WTC11 (cell line): Measurements from ENCODE around the gene LRRC74A. TPM values are rescaled to one million over a fixed set of nuclear protein-coding genes. Genes with fewer than 3 reads are reported as not detected.

Experiments
- ATAC-seq: fragments of 200-7000 bp; cut with Tn5 transposase; 2 replicates; pipeline ENCODE4 v1.10.0; 2021; ENCODE audit warnings: mild to moderate bottlenecking, moderate library complexity
- CTCF ChIA-PET: fragments of 300-600 bp; sonication (Branson Sonifier 250); formaldehyde crosslinking; loops from one replicate; lab custom pipeline; 2021; ENCODE audit warnings: antibody characterized with exemption; lab: Charles Lee
- POLR2A ChIA-PET: fragments of 350-600 bp; sonication (Branson Sonifier 250); formaldehyde crosslinking; loops from one replicate; lab custom pipeline; 2021; ENCODE audit warnings: antibody characterized with exemption; lab: Charles Lee
- DNase-seq: peaks from one replicate; pipeline ENCODE4 v3.0.0; 2021; ENCODE audit warnings: low spot score
- H3K27ac Mint-ChIP-seq: 2 replicates; pipeline ENCODE4 v1.8.0; 2021; ENCODE audit warnings: mixed read lengths
- H3K27me3 Mint-ChIP-seq: 2 replicates; pipeline ENCODE4 v1.8.0; 2021; ENCODE audit warnings: low read depth, mild to moderate bottlenecking, moderate library complexity, mixed read lengths
- H3K36me3 Mint-ChIP-seq: 2 replicates; pipeline ENCODE4 v1.8.0; 2021; ENCODE audit warnings: mixed read lengths
- H3K4me1 Mint-ChIP-seq: 2 replicates; pipeline ENCODE4 v1.8.0; 2022; ENCODE audit warnings: mixed read lengths
- H3K4me3 Mint-ChIP-seq: 2 replicates; pipeline ENCODE4 v1.8.0; 2021; ENCODE audit warnings: mild to moderate bottlenecking, moderate library complexity, mixed read lengths
- H3K9me3 Mint-ChIP-seq: 2 replicates; pipeline ENCODE4 v1.8.0; 2021; ENCODE audit warnings: mixed read lengths
- ATF1 ChIP-seq: sonication (generic); formaldehyde crosslinking; IDR thresholded peaks from 2 replicates; pipeline ENCODE4 v1.8.1; 2023; ENCODE audit warnings: mild to moderate bottlenecking, moderate library complexity, missing genetic modification reagents
- ATF6 ChIP-seq: sonication (generic); formaldehyde crosslinking; IDR thresholded peaks from 2 replicates; pipeline ENCODE4 v1.8.1; 2023; ENCODE audit warnings: mild to moderate bottlenecking, missing genetic modification reagents
- CREM ChIP-seq: sonication (generic); formaldehyde crosslinking; IDR thresholded peaks from 2 replicates; pipeline ENCODE4 v1.8.1; 2022; ENCODE audit warnings: mild to moderate bottlenecking, missing genetic modification reagents, moderate library complexity
- E2F4 ChIP-seq: sonication (generic); formaldehyde crosslinking; IDR thresholded peaks from 2 replicates; pipeline ENCODE4 v1.8.1; 2022; ENCODE audit warnings: low read depth, mild to moderate bottlenecking, moderate library complexity, missing genetic modification reagents, borderline replicate concordance
- ETV6 ChIP-seq: sonication (generic); formaldehyde crosslinking; IDR thresholded peaks from 2 replicates; pipeline ENCODE4 v1.8.1; 2022; ENCODE audit warnings: mild to moderate bottlenecking, missing genetic modification reagents
- FOXJ3 ChIP-seq: sonication (generic); formaldehyde crosslinking; IDR thresholded peaks from 2 replicates; pipeline ENCODE4 v1.9.0; 2021; ENCODE audit warnings: missing genetic modification reagents, mild to moderate bottlenecking, borderline replicate concordance
- FOXP1 ChIP-seq: sonication (generic); formaldehyde crosslinking; IDR thresholded peaks from 2 replicates; pipeline ENCODE4 v1.8.0; 2022; ENCODE audit warnings: missing genetic modification reagents, mild to moderate bottlenecking, moderate library complexity, borderline replicate concordance
- GRHL2 ChIP-seq: fragments of 250-450 bp; sonication (Bioruptor Pico); IDR thresholded peaks from 2 replicates; pipeline ENCODE4 v1.8.0; 2022; ENCODE audit warnings: mild to moderate bottlenecking, moderate library complexity; ENCODE audit not compliant: insufficient replicate concordance, severe bottlenecking
- IRF1 ChIP-seq: sonication (generic); formaldehyde crosslinking; IDR thresholded peaks from 2 replicates; pipeline ENCODE4 v1.8.0; 2023; ENCODE audit warnings: missing genetic modification reagents
- KAT7 ChIP-seq: sonication (generic); formaldehyde crosslinking; IDR thresholded peaks from 2 replicates; pipeline ENCODE4 v1.8.1; 2023; ENCODE audit warnings: missing genetic modification reagents, mild to moderate bottlenecking, borderline replicate concordance
- NFATC4 ChIP-seq: fragments of 250-450 bp; sonication (Bioruptor Pico); IDR thresholded peaks from 2 replicates; pipeline ENCODE4 v1.9.0; 2021; ENCODE audit warnings: mild to moderate bottlenecking
- NFYB ChIP-seq: sonication (generic); formaldehyde crosslinking; conservative IDR thresholded peaks from 2 replicates; pipeline ENCODE4 v1.8.0; 2022; ENCODE audit warnings: low read depth, missing genetic modification reagents
- NR1H2 ChIP-seq: sonication (generic); formaldehyde crosslinking; IDR thresholded peaks from 2 replicates; pipeline ENCODE4 v1.9.0; 2021; ENCODE audit warnings: mild to moderate bottlenecking, moderate library complexity, missing genetic modification reagents
- RORB ChIP-seq: fragments of 250-450 bp; sonication (Bioruptor Pico); IDR thresholded peaks from 2 replicates; pipeline ENCODE4 v1.9.0; 2021; ENCODE audit warnings: mild to moderate bottlenecking
- SMAD4 ChIP-seq: sonication (generic); formaldehyde crosslinking; IDR thresholded peaks from 2 replicates; pipeline ENCODE4 v1.8.0; 2022; ENCODE audit warnings: mild to moderate bottlenecking, missing genetic modification reagents
- ZBTB43 ChIP-seq: sonication (generic); formaldehyde crosslinking; IDR thresholded peaks from 2 replicates; pipeline ENCODE4 v1.8.1; 2023; ENCODE audit warnings: mild to moderate bottlenecking, missing genetic modification reagents
- total RNA-seq: library from RNA; stranded (reverse); gene quantifications from 3 replicates; pipeline ENCODE4 v1.2.3, GENCODE V29; 2021
- TF ChIP-seq, protein P1 (sequence below): fragments of 250-450 bp; sonication (Bioruptor Pico); conservative IDR thresholded peaks from 2 replicates; pipeline ENCODE4 v1.9.0; 2021; ENCODE audit warnings: mild to moderate bottlenecking
- TF ChIP-seq, protein P2 (sequence below): sonication (generic); formaldehyde crosslinking; IDR thresholded peaks from 2 replicates; pipeline ENCODE4 v1.8.1; 2022; ENCODE audit warnings: mild to moderate bottlenecking, missing genetic modification reagents, moderate library complexity, borderline replicate concordance
- TF ChIP-seq, protein P3 (sequence below): fragments of 250-450 bp; sonication (Bioruptor Pico); IDR thresholded peaks from 2 replicates; pipeline ENCODE4 v1.9.0; 2021; ENCODE audit warnings: mild to moderate bottlenecking
- TF ChIP-seq, protein P4 (sequence below): sonication (generic); formaldehyde crosslinking; IDR thresholded peaks from 2 replicates; pipeline ENCODE4 v1.8.1; 2023; ENCODE audit warnings: mild to moderate bottlenecking, moderate library complexity, missing genetic modification reagents
- TF ChIP-seq, protein P5 (sequence below): sonication (generic); formaldehyde crosslinking; IDR thresholded peaks from 2 replicates; pipeline ENCODE4 v1.8.0; 2023; ENCODE audit warnings: missing genetic modification reagents, mild to moderate bottlenecking, borderline replicate concordance

Gene LRRC74A
- total RNA-seq, 1 experiment from 2014 or later, result not detected

GRCh38 chr14:76833011-76833410, 6.8 kb downstream of the LRRC74A start (continued):
- TF ChIP-seq IRF1 (CRISPR knock-in tag), result no peak
- TF ChIP-seq ATF1, result no peak
- no peak for TF ChIP-seq ZBTB43 (CRISPR knock-in tag)
- no peak for TF ChIP-seq NFYB
- TF ChIP-seq, protein P1, sequence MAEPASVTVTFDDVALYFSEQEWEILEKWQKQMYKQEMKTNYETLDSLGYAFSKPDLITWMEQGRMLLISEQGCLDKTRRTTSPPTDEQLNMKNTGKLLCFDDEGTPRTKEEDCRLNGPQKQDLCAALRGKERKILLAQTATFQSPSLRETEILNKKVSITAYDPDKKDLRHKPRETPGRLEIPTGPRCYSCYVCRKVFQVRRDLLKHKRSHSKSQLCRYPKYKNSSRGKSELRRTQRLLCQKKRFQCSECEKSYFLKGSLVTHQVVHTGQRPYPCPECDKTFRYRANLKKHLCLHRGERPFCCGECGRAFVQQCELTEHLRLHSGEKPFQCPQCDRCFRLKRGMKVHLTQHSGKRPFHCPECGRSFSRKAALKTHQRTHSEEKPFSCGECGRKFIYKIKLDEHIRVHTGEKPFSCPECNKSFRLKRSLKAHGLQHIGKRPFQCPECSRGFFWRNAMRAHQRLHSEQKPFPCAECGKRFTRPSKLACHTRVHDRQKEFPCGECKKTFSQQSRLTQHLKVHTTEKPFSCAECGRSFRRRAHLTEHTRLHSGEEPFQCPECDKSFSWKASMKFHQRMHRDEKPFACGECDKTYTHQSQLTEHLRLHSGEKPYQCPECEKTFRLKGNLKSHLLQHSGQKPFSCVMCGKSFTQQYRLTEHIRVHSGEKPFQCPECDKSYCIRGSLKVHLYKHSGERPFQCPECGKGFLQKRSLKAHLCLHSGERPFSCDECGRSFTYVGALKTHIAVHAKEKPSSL, result no peak
- TF ChIP-seq E2F4 (CRISPR knock-in tag), result no peak
- TF ChIP-seq, all 79 proteins: peak for 0

DNA sequence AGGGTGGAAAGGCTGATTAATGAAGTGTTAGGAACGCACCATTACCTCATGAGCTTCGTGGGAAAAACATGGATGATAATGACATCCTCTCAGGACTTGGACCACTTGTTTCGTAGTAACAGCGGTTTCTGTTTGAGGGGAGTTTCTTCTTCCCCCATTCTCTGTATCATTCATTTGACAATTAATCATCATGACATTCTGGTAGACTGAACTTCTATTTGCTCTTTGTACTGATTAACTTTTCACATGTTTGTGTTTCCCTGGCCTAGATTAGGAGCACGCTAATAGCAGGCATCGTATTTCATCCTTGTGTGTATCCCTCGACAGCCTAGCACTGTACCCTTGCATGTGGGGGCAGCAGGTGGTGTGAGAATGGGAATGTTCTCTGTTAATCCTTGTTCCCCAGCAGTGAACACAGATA, 8.0 kb downstream of the LRRC74A start:
- H3K36me3 Mint-ChIP-seq, result no peaks in the 10 kb centered on the region
- no peaks in the 10 kb centered on the region for H3K9me3 Mint-ChIP-seq
- DNase-seq (no peak), ATAC-seq (no peak)
- no peaks in the 10 kb centered on the region; the same call in 1 of the 2 replicates for H3K27me3 Mint-ChIP-seq
- ChIA-PET CTCF (no interaction called here), POLR2A (no interaction called here)
- TF ChIP-seq FOXP1 (CRISPR knock-in tag) (no peak), FOXJ3 (CRISPR knock-in tag) (no peak), CREM (CRISPR knock-in tag) (no peak), NFYB (no peak), ETV6 (CRISPR knock-in tag) (no peak), KAT7 (CRISPR knock-in tag) (no peak), ATF6 (no peak), NFATC4 (no peak), GRHL2 (CRISPR knock-in tag) (no peak), NR1H2 (CRISPR knock-in tag) (no peak), RORB (CRISPR knock-in tag) (no peak), SMAD4 (CRISPR knock-in tag) (no peak)
- TF ChIP-seq, protein P2, sequence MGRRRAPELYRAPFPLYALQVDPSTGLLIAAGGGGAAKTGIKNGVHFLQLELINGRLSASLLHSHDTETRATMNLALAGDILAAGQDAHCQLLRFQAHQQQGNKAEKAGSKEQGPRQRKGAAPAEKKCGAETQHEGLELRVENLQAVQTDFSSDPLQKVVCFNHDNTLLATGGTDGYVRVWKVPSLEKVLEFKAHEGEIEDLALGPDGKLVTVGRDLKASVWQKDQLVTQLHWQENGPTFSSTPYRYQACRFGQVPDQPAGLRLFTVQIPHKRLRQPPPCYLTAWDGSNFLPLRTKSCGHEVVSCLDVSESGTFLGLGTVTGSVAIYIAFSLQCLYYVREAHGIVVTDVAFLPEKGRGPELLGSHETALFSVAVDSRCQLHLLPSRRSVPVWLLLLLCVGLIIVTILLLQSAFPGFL (CRISPR knock-in tag), result no peak
- TF ChIP-seq, protein P3, sequence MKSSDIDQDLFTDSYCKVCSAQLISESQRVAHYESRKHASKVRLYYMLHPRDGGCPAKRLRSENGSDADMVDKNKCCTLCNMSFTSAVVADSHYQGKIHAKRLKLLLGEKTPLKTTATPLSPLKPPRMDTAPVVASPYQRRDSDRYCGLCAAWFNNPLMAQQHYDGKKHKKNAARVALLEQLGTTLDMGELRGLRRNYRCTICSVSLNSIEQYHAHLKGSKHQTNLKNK (CRISPR knock-in tag), result no peak
- TF ChIP-seq, protein P4, sequence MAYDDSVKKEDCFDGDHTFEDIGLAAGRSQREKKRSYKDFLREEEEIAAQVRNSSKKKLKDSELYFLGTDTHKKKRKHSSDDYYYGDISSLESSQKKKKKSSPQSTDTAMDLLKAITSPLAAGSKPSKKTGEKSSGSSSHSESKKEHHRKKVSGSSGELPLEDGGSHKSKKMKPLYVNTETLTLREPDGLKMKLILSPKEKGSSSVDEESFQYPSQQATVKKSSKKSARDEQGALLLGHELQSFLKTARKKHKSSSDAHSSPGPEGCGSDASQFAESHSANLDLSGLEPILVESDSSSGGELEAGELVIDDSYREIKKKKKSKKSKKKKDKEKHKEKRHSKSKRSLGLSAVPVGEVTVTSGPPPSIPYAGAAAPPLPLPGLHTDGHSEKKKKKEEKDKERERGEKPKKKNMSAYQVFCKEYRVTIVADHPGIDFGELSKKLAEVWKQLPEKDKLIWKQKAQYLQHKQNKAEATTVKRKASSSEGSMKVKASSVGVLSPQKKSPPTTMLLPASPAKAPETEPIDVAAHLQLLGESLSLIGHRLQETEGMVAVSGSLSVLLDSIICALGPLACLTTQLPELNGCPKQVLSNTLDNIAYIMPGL, result no peak
- TF ChIP-seq, protein P5, sequence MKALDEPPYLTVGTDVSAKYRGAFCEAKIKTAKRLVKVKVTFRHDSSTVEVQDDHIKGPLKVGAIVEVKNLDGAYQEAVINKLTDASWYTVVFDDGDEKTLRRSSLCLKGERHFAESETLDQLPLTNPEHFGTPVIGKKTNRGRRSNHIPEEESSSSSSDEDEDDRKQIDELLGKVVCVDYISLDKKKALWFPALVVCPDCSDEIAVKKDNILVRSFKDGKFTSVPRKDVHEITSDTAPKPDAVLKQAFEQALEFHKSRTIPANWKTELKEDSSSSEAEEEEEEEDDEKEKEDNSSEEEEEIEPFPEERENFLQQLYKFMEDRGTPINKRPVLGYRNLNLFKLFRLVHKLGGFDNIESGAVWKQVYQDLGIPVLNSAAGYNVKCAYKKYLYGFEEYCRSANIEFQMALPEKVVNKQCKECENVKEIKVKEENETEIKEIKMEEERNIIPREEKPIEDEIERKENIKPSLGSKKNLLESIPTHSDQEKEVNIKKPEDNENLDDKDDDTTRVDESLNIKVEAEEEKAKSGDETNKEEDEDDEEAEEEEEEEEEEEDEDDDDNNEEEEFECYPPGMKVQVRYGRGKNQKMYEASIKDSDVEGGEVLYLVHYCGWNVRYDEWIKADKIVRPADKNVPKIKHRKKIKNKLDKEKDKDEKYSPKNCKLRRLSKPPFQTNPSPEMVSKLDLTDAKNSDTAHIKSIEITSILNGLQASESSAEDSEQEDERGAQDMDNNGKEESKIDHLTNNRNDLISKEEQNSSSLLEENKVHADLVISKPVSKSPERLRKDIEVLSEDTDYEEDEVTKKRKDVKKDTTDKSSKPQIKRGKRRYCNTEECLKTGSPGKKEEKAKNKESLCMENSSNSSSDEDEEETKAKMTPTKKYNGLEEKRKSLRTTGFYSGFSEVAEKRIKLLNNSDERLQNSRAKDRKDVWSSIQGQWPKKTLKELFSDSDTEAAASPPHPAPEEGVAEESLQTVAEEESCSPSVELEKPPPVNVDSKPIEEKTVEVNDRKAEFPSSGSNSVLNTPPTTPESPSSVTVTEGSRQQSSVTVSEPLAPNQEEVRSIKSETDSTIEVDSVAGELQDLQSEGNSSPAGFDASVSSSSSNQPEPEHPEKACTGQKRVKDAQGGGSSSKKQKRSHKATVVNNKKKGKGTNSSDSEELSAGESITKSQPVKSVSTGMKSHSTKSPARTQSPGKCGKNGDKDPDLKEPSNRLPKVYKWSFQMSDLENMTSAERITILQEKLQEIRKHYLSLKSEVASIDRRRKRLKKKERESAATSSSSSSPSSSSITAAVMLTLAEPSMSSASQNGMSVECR (CRISPR knock-in tag), result no peak
- no peak overlapping the region for H3K4me3 Mint-ChIP-seq
- peaks cover 11% of the 10 kb centered on the region for H3K4me1 Mint-ChIP-seq
- no peak overlapping the region for H3K27ac Mint-ChIP-seq
